Urinary bladder (tissue), 4 donors: ENCODE measurements around the gene PNPLA7. TPM values are rescaled to one million over a fixed set of nuclear protein-coding genes. Genes with fewer than 3 reads are reported as not detected.
"Not testable (repeated sequence)": the region's sequence is repeated elsewhere in the genome, so short reads cannot be mapped to it uniquely, and the experiment has no call there.

Source experiments
- DNase-seq: peaks from one replicate; pipeline ENCODE4 v3.0.0-alpha.2; 2015; ENCODE audit errors: extremely low spot score
- H3K27ac ChIP-seq: one replicate; pipeline ENCODE4 v1.5.1; 2013; ENCODE audit warnings: low read depth, mild to moderate bottlenecking, moderate library complexity
- H3K36me3 ChIP-seq: one replicate; pipeline ENCODE4 v1.6.1; 2013; ENCODE audit warnings: mild to moderate bottlenecking, moderate library complexity; ENCODE audit not compliant: insufficient read depth
- H3K4me1 ChIP-seq: one replicate; pipeline ENCODE4 v1.6.1; 2013; ENCODE audit warnings: mild to moderate bottlenecking, moderate library complexity; ENCODE audit not compliant: insufficient read depth
- H3K4me3 ChIP-seq: one replicate; pipeline ENCODE4 v1.5.1; 2013; ENCODE audit warnings: low read depth, low read length
- WGBS: extraction: QIAGEN DNeasy Blood & Tissue Kit; methylation state at CpG from one replicate; pipeline ENCODE4 v1.1.7; 2013; 5-methylcytosine and 5-hydroxymethylcytosine counted together
- polyA plus RNA-seq: library from polyadenylated mRNA; stranded (reverse); fragments of 200-250 nt; gene quantifications from one replicate; pipeline ENCODE4 v1.2.3, GENCODE V29; 2013
- total RNA-seq: library from RNA; depleted of rRNA; stranded (reverse); fragments of >200 nt; gene quantifications from one replicate; pipeline ENCODE4 v1.2.3, GENCODE V29; 2014
- donor health status: healthy with polysubstance abuse.
- donor health status: healthy.

PNPLA7 gene
- total and polyA plus RNA-seq, 2 donors: 1.1 to 6.4 TPM

DNA sequence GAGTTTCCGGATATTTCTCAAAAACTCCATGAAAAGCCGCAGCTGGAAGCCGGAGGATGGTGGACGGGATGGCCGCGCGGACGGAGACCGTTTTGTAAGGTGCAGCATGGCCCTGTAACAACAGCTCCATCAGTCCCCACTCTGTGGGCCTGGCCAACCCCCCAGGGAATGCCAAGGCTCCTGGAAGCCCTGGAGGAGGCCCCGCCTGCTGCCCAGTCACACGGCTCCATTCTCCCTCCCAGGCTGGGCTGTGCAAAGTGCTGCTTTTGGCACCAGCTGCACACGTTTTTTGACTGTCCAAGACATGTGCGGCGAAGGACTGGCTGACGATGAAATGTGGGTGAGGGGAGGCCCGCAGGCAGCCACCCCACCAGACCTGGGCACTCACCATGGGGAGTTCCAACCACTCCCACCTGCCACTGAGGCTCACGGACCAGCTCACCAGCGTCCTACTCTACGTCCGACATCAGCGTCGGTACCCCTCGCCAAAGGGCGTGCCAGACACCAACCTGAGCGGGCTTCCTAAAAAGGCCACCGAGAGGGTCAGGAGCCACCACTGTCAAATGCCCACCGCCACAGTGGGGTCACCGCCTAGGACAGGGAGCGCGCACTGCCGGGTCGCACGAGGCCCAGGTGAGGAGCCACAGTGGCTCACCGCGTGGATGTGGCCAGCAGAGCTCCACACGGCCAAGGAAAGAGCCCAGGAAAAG lies 27.3 kb downstream of the PNPLA7 start:
- Histone ChIP-seq H3K4me1 (no peaks in the 10 kb centered on the region), H3K27ac (no peak overlapping the region), H3K36me3 (no peaks in the 10 kb centered on the region), H3K4me3 (no peak overlapping the region)
- 93% methylated on average over 36 of the region's 36 CpGs for WGBS
- DNase-seq: no peak

GRCh38 chr9:137521405-137521985 lies 28.7 kb downstream of the PNPLA7 start:
- no peak for DNase-seq
- Histone ChIP-seq H3K4me1 (no peaks in the 10 kb centered on the region), H3K4me3 (no peak overlapping the region), H3K36me3 (no peaks in the 10 kb centered on the region), H3K27ac (no peak overlapping the region)
- 90% methylated on average over 18 of the region's 18 CpGs for WGBS

DNA sequence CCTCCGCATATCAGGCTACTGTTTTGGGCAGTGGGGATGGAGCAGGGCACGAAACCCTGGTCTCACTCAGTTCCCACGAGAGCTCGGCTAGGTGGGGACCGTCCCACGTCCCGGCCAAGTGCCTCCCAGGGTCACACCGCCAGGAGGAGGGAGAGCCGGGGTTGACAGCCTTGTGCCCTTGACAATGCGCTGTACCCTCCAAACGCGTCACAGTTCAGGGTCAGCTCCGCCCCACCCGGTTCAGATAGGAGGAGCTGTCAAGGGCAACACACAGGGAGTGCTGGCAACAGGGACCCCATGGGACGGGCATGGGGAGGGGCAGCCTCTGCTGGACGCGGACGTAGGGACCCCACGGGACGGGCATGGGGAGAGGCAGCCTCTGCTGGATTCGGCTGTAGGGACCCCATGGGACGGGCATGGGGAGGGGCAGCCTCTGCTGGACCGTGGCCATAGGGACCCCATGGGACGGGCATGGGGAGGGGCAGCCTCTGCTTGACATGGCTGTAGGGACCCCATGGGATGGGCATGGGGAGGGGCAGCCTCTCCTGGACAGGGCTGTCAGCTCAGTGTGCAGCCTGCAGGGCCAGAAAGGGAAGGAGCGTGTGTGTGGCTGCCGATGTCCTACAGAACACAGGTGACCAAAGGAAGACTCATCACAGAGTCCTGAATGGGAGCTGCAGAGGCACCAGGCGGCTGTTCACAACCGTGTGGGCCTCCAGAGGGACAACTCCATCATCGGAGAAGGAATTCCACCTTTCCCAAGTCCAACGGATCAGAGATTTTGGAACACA lies 29.4 kb downstream of the PNPLA7 start:
- H3K27ac ChIP-seq: no peak overlapping the region
- no peaks in the 10 kb centered on the region for H3K4me1 ChIP-seq
- H3K4me3 ChIP-seq: no peak overlapping the region
- WGBS: 84% methylated on average over 30 of the region's 30 CpGs
- DNase-seq: no peak
- no peaks in the 10 kb centered on the region for H3K36me3 ChIP-seq

- DNase-seq: no peak
- 92% methylated on average over 10 of the region's 10 CpGs for WGBS
- Histone ChIP-seq H3K36me3 (no peaks in the 10 kb centered on the region), H3K4me1 (no peaks in the 10 kb centered on the region), H3K4me3 (no peak overlapping the region), H3K27ac (no peak overlapping the region)
Observed at GRCh38 chr9:137519553-137519952, 30.6 kb downstream of the PNPLA7 start.

- not testable (repeated sequence) for H3K36me3 ChIP-seq, H3K4me3 ChIP-seq, H3K27ac ChIP-seq, DNase-seq, H3K4me1 ChIP-seq
- 89% methylated on average over 13 of the region's 13 CpGs for WGBS
Observed at GRCh38 chr9:137518661-137519459, 31.3 kb downstream of the PNPLA7 start.

- Histone ChIP-seq H3K4me3 (no peak overlapping the region), H3K36me3 (no peaks in the 10 kb centered on the region), H3K4me1 (no peaks in the 10 kb centered on the region), H3K27ac (no peak overlapping the region)
- WGBS: 84% methylated on average over 10 of the region's 10 CpGs
- no peak for DNase-seq
Observed at GRCh38 chr9:137516144-137516917, 33.9 kb downstream of the PNPLA7 start.

GRCh38 chr9:137515338-137515724 lies 34.9 kb downstream of the PNPLA7 start:
- WGBS: 88% methylated on average over 23 of the region's 23 CpGs
- no peaks in the 10 kb centered on the region for H3K36me3 ChIP-seq
- no peak for DNase-seq
- no peak overlapping the region for H3K4me3 ChIP-seq
- no peak overlapping the region for H3K27ac ChIP-seq
- H3K4me1 ChIP-seq: no peaks in the 10 kb centered on the region

- WGBS: 93% methylated on average over 29 of the region's 30 CpGs
- Histone ChIP-seq H3K4me1 (no peaks in the 10 kb centered on the region), H3K36me3 (no peaks in the 10 kb centered on the region), H3K27ac (no peak overlapping the region), H3K4me3 (no peak overlapping the region)
- DNase-seq: no peak
Observed at GRCh38 chr9:137514691-137515337, 35.4 kb downstream of the PNPLA7 start.

DNA sequence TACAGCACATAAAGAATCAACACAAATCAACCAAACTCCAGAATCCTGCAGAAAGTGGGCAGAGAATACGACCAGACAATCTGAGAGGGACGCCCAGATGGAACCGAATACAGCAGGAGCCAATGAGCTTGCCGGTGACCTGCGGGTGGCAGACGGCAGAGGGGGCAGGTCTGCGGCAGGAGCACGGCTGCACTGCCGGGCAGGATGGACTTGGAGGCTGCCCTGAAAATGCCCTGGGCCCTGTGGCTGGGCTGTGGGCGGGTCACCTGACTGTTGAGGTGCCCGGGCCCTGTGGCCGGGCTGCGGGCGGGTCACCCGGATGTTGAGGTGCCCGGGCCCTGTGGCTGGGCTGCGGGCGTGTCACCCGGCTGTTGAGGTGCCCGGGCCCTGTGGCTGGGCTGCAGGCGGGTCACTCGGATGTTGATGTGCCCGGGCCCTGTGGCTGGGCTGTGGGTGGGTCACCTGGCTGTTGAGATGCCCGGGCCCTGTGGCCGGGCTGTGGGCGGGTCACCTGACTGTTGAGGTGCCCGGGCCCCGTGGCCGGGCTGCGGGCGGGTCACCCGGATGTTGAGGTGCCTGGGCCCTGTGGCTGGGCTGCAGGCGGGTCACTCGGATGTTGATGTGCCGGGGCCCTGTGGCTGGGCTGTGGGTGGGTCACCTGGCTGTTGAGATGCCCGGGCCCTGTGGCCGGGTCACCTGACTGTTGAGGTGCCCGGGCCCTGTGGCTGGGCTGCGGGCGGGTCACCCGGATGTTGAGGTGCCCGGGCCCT lies 36.2 kb downstream of the PNPLA7 start:
- 90% methylated on average over 42 of the region's 42 CpGs for WGBS
- DNase-seq, H3K36me3 ChIP-seq, H3K4me1 ChIP-seq, H3K27ac ChIP-seq, H3K4me3 ChIP-seq: not testable (repeated sequence)

- H3K27ac ChIP-seq, H3K36me3 ChIP-seq, H3K4me1 ChIP-seq, H3K4me3 ChIP-seq, DNase-seq: not testable (repeated sequence)
- 78% methylated on average over 5 of the region's 5 CpGs for whole genome bisulfite sequencing
Observed at GRCh38 chr9:137513136-137513535, 37.1 kb downstream of the PNPLA7 start.

- H3K36me3 ChIP-seq: no peaks in the 10 kb centered on the region
- WGBS: 80% methylated on average over 25 of the region's 25 CpGs
Observed at GRCh38 chr9:137511758-137512463, 38.3 kb downstream of the PNPLA7 start.

More at GRCh38 chr9:137511758-137512463, 38.3 kb downstream of the PNPLA7 start:
- no peak overlapping the region for H3K27ac ChIP-seq
- no peaks in the 10 kb centered on the region for H3K4me1 ChIP-seq
- no peak overlapping the region for H3K4me3 ChIP-seq
- no peak for DNase-seq
